Measurements from ENCODE around the gene ASPM. TPM values are rescaled to one million over a fixed set of nuclear protein-coding genes. Genes with fewer than 3 reads are reported as not detected.

The ASPM gene
- total and polyA plus RNA-seq, 4 donors = 0.17 to 45.3 (median 0.84) TPM

DNA sequence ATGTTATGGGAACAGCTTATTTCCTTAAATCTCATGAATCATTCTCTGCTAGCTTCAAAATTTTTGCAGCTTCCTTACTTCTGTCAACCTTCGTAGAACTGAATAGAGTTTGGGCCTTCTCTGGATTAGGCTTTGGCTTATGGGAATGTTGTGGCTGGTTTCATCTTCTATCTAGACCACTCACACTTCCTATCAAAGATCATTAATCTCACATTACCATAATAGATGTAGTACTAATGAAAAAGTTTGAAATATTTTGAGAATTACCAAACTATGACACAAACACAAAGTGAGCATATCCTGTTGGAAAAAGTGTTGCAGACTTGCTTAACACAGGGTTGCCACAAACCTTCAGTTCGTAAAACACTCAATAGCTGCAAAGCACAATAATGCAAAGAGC, 30.3 kb downstream of the ASPM start:
- Histone ChIP-seq H3K27me3 (ENCODE audit: control insufficient read depth in 4 of 4, insufficient read depth in 4 of 4, low read length in 3 of 4) (no peaks in the 10 kb centered on the region), H3K4me1 (ENCODE audit: control insufficient read depth in 4 of 4, insufficient read depth in 4 of 4, low read length in 3 of 4) (no peaks in the 10 kb centered on the region), H3K9ac (ENCODE audit: low read depth in 1 of 2, low read length in 2 of 2) (no peak overlapping the region), H3K27ac (ENCODE audit: low read depth in 1 of 2, low read length in 2 of 2) (no peak overlapping the region), H3K36me3 (ENCODE audit: control insufficient read depth in 4 of 4, insufficient read depth in 3 of 4, low read depth in 1 of 4, low read length in 3 of 4) (no peaks in the 10 kb centered on the region), H3K4me3 (ENCODE audit: low read depth in 1 of 3, low read length in 3 of 3) (no peak overlapping the region), H3K9me3 (ENCODE audit: control insufficient read depth in 4 of 4, low read length in 3 of 4) (no peaks in the 10 kb centered on the region)
- no peak for TF ChIP-seq RXRA (IDR thresholded peaks at IDR 0.05)
- DNase-seq (ENCODE audit: low spot score) = no peak
- WGBS = 93% methylated on average over 2 of the region's 2 CpGs

DNA sequence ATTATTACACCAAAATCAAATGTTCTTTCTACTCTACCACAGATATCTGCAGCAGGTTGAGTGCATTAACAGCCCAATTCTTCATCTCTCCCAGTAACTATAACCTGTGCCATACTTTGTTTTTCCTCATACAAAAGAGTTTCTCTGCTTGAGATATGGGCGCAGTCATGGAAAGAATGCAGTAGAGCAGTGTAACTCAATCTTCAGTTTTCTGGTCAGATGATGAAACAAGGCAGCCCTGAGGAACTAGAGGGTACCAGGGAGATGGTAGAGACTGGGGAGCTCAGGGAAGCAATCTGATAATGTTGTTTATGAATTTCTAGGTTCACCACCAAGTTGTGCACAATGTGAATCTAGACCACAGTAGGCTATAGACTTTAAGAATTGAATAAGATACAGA, 39.6 kb downstream of the ASPM start:
- H3K27ac ChIP-seq (ENCODE audit: low read depth in 1 of 2, low read length in 2 of 2) = no peak overlapping the region
- DNase-seq (ENCODE audit: low spot score) = no peak
- no peak overlapping the region for H3K4me3 ChIP-seq (ENCODE audit: low read depth in 1 of 3, low read length in 3 of 3)
- H3K36me3 ChIP-seq (ENCODE audit: control insufficient read depth in 4 of 4, insufficient read depth in 3 of 4, low read depth in 1 of 4, low read length in 3 of 4) = no peaks in the 10 kb centered on the region
- no peaks in the 10 kb centered on the region for H3K27me3 ChIP-seq (ENCODE audit: control insufficient read depth in 4 of 4, insufficient read depth in 4 of 4, low read length in 3 of 4)
- H3K9me3 ChIP-seq (ENCODE audit: control insufficient read depth in 4 of 4, low read length in 3 of 4) = no peaks in the 10 kb centered on the region
- H3K4me1 ChIP-seq (ENCODE audit: control insufficient read depth in 4 of 4, insufficient read depth in 4 of 4, low read length in 3 of 4) = no peaks in the 10 kb centered on the region
- H3K9ac ChIP-seq (ENCODE audit: low read depth in 1 of 2, low read length in 2 of 2) = no peak overlapping the region
- WGBS = 100% methylated on average over 1 of the region's 1 CpG
- TF ChIP-seq TAF1 (conservative IDR thresholded peaks at IDR 0.05) = no peak
- no peak for TF ChIP-seq RXRA (IDR thresholded peaks at IDR 0.05)
- no peak for TF ChIP-seq FOXA1 (IDR thresholded peaks at IDR 0.05)
- TF ChIP-seq, protein P1, sequence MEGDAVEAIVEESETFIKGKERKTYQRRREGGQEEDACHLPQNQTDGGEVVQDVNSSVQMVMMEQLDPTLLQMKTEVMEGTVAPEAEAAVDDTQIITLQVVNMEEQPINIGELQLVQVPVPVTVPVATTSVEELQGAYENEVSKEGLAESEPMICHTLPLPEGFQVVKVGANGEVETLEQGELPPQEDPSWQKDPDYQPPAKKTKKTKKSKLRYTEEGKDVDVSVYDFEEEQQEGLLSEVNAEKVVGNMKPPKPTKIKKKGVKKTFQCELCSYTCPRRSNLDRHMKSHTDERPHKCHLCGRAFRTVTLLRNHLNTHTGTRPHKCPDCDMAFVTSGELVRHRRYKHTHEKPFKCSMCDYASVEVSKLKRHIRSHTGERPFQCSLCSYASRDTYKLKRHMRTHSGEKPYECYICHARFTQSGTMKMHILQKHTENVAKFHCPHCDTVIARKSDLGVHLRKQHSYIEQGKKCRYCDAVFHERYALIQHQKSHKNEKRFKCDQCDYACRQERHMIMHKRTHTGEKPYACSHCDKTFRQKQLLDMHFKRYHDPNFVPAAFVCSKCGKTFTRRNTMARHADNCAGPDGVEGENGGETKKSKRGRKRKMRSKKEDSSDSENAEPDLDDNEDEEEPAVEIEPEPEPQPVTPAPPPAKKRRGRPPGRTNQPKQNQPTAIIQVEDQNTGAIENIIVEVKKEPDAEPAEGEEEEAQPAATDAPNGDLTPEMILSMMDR (IDR thresholded peaks at IDR 0.05; ENCODE audit: low read depth, low read length, missing input control) = no peak
- TF ChIP-seq HNF4A (conservative IDR thresholded peaks at IDR 0.05) = no peak
- no peak for TF ChIP-seq HNF4G (IDR thresholded peaks at IDR 0.05)

DNA sequence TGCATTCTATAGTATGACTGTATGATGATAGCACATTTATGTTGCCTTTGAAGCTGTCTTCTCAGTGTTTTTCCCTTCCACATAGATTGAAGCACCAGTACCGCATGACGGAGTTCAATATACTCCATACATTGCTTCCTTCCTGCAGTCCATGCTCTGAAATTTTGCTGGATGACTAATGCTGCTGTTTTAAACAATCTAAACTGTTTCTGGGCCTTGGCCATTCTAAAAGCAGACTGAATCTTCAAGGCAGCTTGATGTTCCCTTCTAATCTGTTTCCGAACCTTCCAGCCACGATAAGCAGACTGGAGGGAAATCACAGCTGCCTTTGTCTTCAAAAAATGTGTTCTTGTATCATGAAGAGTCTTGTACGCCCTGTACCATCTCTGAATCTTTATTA, 43.2 kb downstream of the ASPM start:
- DNase-seq (ENCODE audit: low spot score) = no peak

More for the DNA sequence above, 43.2 kb downstream of the ASPM start:
- no peaks in the 10 kb centered on the region for H3K27me3 ChIP-seq (ENCODE audit: control insufficient read depth in 4 of 4, insufficient read depth in 4 of 4, low read length in 3 of 4)
- H3K4me3 ChIP-seq (ENCODE audit: low read depth in 1 of 3, low read length in 3 of 3) = no peak overlapping the region
- no peaks in the 10 kb centered on the region for H3K9me3 ChIP-seq (ENCODE audit: control insufficient read depth in 4 of 4, low read length in 3 of 4)
- 86% methylated on average over 5 of the region's 5 CpGs for WGBS
- H3K36me3 ChIP-seq (ENCODE audit: control insufficient read depth in 4 of 4, insufficient read depth in 3 of 4, low read depth in 1 of 4, low read length in 3 of 4) = no peaks in the 10 kb centered on the region
- no peaks in the 10 kb centered on the region for H3K4me1 ChIP-seq (ENCODE audit: control insufficient read depth in 4 of 4, insufficient read depth in 4 of 4, low read length in 3 of 4)
- H3K9ac ChIP-seq (ENCODE audit: low read depth in 1 of 2, low read length in 2 of 2) = no peak overlapping the region
- no peak overlapping the region for H3K27ac ChIP-seq (ENCODE audit: low read depth in 1 of 2, low read length in 2 of 2)
- TF ChIP-seq JUND (IDR thresholded peaks at IDR 0.05) (no peak), NR2F2 (IDR thresholded peaks at IDR 0.05) (no peak), RXRA (IDR thresholded peaks at IDR 0.05) (no peak), HNF4G (IDR thresholded peaks at IDR 0.05) (no peak), GABPA (IDR thresholded peaks at IDR 0.05 in 1 of 2, conservative IDR thresholded peaks at IDR 0.05 in 1 of 2) (no peak), HNF4A (conservative IDR thresholded peaks at IDR 0.05) (no peak), RAD21 (IDR thresholded peaks at IDR 0.05) (no peak), FOXA1 (IDR thresholded peaks at IDR 0.05) (no peak), YY1 (IDR thresholded peaks at IDR 0.05) (no peak), TAF1 (conservative IDR thresholded peaks at IDR 0.05) (no peak), EGR1 (IDR thresholded peaks at IDR 0.05; ENCODE audit: low read depth in 2 of 2) (no peak), FOXA2 (IDR thresholded peaks at IDR 0.05) (no peak), SP1 (IDR thresholded peaks at IDR 0.05) (no peak)
- TF ChIP-seq, protein P2, sequence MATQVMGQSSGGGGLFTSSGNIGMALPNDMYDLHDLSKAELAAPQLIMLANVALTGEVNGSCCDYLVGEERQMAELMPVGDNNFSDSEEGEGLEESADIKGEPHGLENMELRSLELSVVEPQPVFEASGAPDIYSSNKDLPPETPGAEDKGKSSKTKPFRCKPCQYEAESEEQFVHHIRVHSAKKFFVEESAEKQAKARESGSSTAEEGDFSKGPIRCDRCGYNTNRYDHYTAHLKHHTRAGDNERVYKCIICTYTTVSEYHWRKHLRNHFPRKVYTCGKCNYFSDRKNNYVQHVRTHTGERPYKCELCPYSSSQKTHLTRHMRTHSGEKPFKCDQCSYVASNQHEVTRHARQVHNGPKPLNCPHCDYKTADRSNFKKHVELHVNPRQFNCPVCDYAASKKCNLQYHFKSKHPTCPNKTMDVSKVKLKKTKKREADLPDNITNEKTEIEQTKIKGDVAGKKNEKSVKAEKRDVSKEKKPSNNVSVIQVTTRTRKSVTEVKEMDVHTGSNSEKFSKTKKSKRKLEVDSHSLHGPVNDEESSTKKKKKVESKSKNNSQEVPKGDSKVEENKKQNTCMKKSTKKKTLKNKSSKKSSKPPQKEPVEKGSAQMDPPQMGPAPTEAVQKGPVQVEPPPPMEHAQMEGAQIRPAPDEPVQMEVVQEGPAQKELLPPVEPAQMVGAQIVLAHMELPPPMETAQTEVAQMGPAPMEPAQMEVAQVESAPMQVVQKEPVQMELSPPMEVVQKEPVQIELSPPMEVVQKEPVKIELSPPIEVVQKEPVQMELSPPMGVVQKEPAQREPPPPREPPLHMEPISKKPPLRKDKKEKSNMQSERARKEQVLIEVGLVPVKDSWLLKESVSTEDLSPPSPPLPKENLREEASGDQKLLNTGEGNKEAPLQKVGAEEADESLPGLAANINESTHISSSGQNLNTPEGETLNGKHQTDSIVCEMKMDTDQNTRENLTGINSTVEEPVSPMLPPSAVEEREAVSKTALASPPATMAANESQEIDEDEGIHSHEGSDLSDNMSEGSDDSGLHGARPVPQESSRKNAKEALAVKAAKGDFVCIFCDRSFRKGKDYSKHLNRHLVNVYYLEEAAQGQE (IDR thresholded peaks at IDR 0.05) = no peak
- TF ChIP-seq, protein P3, sequence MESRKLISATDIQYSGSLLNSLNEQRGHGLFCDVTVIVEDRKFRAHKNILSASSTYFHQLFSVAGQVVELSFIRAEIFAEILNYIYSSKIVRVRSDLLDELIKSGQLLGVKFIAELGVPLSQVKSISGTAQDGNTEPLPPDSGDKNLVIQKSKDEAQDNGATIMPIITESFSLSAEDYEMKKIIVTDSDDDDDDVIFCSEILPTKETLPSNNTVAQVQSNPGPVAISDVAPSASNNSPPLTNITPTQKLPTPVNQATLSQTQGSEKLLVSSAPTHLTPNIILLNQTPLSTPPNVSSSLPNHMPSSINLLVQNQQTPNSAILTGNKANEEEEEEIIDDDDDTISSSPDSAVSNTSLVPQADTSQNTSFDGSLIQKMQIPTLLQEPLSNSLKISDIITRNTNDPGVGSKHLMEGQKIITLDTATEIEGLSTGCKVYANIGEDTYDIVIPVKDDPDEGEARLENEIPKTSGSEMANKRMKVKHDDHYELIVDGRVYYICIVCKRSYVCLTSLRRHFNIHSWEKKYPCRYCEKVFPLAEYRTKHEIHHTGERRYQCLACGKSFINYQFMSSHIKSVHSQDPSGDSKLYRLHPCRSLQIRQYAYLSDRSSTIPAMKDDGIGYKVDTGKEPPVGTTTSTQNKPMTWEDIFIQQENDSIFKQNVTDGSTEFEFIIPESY (IDR thresholded peaks at IDR 0.05) = no peak
- TF ChIP-seq, protein P4, sequence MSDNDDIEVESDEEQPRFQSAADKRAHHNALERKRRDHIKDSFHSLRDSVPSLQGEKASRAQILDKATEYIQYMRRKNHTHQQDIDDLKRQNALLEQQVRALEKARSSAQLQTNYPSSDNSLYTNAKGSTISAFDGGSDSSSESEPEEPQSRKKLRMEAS (IDR thresholded peaks at IDR 0.05) = no peak
- TF ChIP-seq, protein P1 (IDR thresholded peaks at IDR 0.05; ENCODE audit: low read depth, low read length, missing input control) = no peak
- TF ChIP-seq, protein P5, sequence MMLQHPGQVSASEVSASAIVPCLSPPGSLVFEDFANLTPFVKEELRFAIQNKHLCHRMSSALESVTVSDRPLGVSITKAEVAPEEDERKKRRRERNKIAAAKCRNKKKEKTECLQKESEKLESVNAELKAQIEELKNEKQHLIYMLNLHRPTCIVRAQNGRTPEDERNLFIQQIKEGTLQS (IDR thresholded peaks at IDR 0.05) = no peak
